H54 (cell line): Measurements from ENCODE around the gene RAD50.

Experiments used
- DNase-seq: peaks from one replicate; pipeline ENCODE4 v3.0.0; 2011; ENCODE audit warnings: low spot score, mixed read lengths; ENCODE audit not compliant: insufficient read length
- FAIRE-seq: peaks from 3 replicates; lab custom pipeline; 2011; peaks lifted over from hg19 to GRCh38; lab: Jason Lieb, UNC
- POLR2A ChIP-seq: IDR thresholded peaks from 2 replicates; pipeline ENCODE4 v1.6.1; 2011; ENCODE audit warnings: low read depth, mild to moderate bottlenecking, low read length

The RAD50 gene

DNA sequence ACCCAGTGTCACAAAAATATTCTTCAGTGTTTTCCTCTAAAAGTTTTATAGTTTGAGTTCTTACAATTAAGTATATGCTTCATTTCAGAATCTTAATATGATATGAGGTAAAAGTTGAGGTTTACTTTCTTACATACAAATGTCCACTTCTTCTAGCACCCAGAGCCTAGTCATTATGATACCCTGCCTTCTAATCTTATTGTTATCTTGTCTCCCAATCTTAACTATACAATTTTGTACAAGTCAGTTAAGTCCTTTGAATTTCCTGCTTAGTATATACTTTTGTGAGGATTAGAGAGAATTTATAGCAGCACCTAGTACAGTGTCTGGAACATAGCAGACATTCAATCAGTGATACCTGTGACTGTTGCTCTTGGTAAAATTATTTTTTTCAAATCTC is 29.3 kb downstream of the RAD50 start:
- FAIRE-seq (no peak), DNase-seq (no peak)
- no peak for TF ChIP-seq POLR2A

DNA sequence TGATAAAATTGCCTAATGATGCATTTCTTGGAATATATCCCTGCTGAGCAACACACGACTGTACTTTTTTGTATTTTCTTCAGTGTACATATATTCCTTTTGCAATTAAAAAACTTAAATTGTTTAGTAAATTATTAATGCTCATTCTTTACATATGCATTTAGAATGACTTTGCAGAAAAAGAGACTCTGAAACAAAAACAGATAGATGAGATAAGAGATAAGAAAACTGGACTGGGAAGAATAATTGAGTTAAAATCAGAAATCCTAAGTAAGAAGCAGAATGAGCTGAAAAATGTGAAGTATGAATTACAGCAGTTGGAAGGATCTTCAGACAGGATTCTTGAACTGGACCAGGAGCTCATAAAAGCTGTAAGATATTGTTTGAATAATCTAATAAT is 32.7 kb downstream of the RAD50 start:
- TF ChIP-seq POLR2A, result no peak
- FAIRE-seq (no peak), DNase-seq (no peak)

DNA sequence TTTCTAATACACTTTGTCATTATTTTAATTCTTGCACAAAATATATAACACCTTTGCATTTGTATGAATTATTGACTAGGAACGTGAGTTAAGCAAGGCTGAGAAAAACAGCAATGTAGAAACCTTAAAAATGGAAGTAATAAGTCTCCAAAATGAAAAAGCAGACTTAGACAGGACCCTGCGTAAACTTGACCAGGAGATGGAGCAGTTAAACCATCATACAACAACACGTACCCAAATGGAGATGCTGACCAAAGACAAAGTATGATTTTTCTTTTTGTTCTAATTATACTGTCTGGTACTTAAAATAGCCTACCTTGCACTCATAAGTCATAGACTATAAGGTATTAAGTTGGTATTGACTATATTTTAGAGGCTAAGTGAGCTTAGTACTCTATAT is 34.4 kb downstream of the RAD50 start:
- TF ChIP-seq POLR2A, result no peak
- DNase-seq (no peak), FAIRE-seq (no peak)

DNA sequence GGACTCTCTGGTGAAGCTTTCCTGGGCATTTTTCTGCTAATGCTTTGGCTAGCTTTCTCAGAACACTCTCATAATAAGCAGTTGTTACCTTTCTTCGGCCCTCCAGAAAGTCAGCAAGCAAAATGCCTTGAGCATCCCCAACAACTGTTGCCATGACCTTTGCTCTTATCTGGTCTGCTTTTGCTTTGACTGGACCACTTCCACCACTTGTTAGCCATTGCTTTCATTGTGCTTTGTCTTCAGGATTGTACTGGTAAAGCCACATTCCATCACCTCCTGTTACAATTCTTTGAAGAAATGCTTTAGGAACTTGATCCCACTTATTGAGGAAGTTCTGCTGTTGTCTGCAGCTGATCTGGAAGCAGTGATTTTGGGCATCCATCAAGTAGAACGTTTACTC is 35.7 kb downstream of the RAD50 start:
- no peak for FAIRE-seq
- no peak for DNase-seq
- no peak for TF ChIP-seq POLR2A

DNA sequence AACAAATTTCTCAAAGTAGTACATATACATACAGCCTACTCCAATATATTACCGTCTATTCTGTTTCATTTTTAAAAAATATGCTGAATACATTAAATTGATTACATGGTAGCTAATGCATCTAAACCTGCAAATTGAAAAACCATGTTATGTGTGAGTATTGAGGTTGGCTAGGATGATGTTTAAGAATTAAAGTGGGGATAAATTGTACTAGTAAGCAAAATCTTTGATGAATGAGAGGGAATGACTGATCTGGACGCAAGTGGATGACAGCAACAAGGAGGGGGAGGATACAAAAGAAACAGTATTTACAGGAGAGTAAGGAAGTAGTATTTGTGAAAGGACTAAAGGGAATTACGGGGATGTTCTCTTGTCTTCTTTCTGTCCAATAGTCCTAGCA is 37.4 kb downstream of the RAD50 start:
- FAIRE-seq (no peak), DNase-seq (no peak)
- no peak for TF ChIP-seq POLR2A

DNA sequence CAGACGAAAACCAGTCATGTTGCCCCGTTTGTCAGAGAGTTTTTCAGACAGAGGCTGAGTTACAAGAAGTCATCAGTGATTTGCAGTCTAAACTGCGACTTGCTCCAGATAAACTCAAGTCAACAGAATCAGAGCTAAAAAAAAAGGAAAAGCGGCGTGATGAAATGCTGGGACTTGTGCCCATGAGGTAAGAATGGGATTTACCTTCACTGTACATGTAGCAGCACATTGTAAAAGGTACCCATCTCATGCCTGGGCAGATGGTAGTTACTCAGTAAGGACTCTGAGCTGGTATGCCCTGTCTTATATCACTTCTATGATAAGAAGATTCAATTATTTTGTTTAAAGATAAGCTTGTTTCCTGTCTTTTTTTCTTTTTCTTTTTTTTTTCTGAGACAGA is 38.8 kb downstream of the RAD50 start:
- FAIRE-seq, result no peak
- no peak for TF ChIP-seq POLR2A
- DNase-seq, result no peak

DNA sequence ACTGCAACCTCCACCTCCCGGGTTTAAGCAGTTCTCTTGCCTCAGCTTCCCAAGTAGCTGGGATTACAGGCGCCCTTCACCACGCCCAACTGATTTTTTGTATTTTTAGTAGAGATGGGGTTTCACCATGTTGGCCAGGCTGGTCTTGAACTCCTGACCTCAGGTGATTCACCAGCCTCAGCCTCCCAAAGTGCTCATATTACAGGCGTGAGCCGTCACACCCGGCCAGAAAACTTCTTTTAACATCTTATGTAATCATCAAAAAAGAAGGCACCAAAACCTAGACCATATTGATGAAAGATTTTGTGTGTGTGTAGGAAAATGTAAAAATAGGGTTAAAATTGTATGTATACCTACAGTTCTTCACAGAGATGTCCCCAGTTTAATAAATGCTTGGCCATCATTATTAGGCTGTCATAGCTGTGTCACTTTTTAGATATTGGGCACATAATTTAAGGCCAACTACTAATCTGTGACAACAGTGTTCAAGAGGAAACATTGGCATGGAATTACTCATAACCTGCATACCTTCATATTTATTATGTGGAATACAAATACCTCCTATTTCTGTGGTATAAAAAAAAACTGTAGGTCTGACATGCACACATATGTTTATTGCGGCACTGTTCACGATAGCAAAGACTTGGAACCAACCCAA is 44.4 kb downstream of the RAD50 start:
- DNase-seq (no peak), FAIRE-seq (peak; percentile 27)
- TF ChIP-seq POLR2A, result no peak

DNA sequence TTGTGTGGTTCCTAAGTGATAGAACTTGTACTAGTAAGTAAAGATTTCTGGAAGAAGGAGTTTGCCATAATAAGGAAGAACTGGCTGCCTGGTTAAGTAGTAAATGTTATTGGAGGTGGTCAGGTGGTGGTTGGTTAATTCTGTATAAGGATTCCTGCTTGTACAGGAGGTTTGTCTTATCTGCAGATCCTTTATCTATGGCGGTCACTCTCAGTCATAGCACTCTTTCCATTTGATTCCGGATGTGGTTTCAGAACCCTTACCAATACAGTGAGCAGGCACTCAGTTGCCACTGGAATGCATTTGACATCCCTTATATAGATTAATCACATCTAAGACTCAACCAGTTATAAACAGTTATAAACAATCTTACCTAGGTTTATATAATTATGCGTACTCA is 50.3 kb downstream of the RAD50 start:
- no peak for FAIRE-seq
- no peak for DNase-seq
- no peak for TF ChIP-seq POLR2A

DNA sequence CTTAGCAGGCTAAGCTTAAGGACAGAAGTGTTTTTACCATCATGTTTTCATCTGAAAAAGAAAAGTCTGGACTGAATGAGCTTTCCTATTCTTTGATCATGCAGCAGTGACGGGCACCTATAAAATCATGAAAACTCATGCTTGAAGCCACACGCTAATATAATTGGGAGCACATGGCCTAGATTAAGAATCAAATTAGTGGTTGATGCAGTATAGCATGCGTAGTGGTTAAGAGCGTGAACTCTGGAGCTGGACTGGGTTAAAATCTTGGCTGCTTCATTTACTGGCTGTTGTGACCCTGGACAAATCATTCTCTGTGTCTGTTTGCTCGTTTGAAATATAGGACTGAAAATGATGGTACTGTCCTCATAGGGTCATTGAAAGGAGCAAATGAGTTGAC is 51.3 kb downstream of the RAD50 start:
- no peak for FAIRE-seq
- TF ChIP-seq POLR2A, result no peak
- no peak for DNase-seq

DNA sequence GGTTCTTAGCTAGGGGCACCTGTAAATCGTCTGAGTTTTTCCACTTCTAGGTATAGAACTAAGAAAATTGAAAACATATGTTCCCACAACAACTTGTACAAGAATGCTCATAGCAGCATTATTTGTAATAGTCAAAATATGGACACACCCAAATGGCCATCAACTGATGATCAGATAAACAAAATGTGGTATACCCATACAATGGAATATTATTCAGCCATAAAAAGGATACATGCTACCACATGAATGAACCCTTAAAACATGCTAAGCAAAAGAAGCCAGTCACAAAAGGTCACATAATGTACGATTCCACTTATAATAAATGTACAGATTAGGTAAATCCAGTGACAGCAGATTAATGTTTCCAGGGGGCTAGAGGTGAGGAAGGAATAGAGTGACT is 55.2 kb downstream of the RAD50 start:
- FAIRE-seq, result peak; percentile 41
- no peak for TF ChIP-seq POLR2A

DNA sequence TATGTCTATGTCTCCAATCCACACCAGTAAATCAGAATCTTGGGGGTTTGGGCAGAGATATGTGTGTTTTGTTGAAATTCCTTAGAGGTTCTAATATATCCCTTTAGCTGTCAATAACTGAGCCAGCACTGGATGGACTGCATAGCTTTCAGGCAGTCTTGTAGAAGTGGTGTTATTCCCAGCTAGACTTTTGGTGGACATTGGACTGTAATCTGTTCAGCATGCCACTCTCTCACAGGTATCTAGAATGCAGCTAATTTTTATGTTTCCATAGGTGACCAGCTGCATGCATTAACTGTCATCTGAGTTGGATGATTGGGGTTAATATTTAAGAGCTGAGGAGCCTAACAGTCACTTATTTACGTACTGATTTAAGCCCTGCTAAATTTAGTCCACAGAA is 56.1 kb downstream of the RAD50 start:
- no peak for FAIRE-seq

More for the DNA sequence above, 55.2 kb downstream of the RAD50 start:
- no peak for DNase-seq

DNA sequence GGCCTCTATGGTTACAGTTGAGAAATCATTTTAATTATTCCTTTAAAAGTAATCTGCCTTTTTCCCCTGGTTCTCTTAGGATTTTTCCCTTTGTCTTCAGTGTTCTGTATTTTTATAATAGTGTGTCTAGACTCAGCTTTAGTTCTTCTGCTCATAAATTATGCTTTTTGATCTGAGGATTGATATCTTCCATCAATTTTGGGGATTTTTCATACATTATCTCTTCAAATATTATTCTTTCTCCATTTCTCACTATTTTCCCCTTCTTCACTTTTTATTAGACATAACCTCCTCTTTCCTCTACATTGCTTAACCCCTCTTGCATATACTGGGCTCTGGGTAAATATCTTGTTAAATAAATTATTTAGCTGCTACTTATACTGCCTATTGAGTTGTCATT is 64.9 kb downstream of the RAD50 start:
- FAIRE-seq (no peak), DNase-seq (no peak)
- no peak for TF ChIP-seq POLR2A

More for the DNA sequence above, 56.1 kb downstream of the RAD50 start:
- DNase-seq, result no peak
- no peak for TF ChIP-seq POLR2A

DNA sequence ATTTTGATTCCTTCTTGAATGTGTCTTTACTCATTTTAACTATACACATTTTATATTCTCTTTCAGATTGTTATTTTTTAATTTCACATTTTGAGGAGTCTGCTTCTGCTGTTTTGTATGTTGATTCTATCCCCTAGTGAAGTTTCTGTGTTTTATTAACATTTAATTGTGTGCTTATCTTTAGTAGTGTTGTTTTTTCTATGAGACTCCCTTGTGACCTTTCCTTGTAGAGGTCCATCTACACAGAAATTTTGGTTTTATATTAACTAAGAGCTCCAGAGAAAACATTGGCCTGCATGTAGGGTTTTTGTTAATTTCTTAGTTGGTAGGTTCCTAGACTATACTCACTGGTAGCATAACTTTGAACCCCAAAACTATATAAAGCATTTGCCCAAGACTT is 65.8 kb downstream of the RAD50 start:
- TF ChIP-seq POLR2A, result no peak
- no peak for FAIRE-seq
- no peak for DNase-seq

DNA sequence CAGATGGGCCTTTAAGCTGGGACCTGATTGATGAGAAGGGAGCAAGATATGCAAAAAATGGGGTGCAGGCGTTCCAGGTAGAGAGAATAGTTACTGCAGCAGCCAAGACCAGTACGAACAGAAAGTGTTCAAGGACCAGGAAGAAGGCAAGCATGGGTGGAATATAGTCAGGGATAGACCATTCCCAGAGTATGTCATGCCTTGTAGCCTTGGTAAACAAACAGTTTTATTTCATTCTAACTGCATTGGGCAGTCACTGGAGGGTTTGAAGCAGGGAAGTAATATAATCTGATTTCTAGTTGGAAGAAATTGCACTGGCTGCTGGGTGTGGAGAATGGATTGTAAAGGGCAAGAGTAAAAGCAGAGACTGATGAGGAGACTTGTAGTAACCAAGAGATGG is 70.7 kb downstream of the RAD50 start:
- TF ChIP-seq POLR2A, result no peak
- FAIRE-seq, result no peak
- no peak for DNase-seq

DNA sequence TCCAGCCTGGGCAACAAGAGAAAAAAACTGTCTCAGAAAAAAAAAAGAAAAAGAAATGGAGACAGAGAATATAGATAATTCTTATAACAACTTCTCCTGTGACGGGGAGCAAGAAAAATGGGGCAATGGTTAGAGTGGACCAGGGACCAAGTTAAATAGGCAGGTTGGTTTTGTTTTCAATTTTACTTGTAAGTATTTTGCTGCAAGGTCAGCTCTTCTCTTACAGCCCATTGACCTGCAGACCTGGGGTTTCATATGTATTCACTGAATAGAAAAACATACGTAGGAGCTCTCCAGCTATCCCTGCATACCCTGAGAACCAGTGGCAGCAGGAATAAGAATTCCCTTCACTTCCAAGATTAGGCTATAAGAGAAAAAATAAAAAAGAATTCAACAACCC is 72.0 kb downstream of the RAD50 start:
- DNase-seq (no peak), FAIRE-seq (no peak)
- TF ChIP-seq POLR2A, result no peak
